NCI-H2196 treated with DMSO at 0.1 percent for 48 hours (cell line): Measurements from ENCODE around the gene POM121.
"Not testable (repeated sequence)": the region's sequence is repeated elsewhere in the genome, so short reads cannot be mapped to it uniquely, and the experiment has no call there.

Source experiments
- DNase-seq: peaks from one replicate; lab custom pipeline; 2025; ENCODE audit not compliant: unreplicated experiment; lab: John Stamatoyannopoulos, UW

Gene POM121

DNA sequence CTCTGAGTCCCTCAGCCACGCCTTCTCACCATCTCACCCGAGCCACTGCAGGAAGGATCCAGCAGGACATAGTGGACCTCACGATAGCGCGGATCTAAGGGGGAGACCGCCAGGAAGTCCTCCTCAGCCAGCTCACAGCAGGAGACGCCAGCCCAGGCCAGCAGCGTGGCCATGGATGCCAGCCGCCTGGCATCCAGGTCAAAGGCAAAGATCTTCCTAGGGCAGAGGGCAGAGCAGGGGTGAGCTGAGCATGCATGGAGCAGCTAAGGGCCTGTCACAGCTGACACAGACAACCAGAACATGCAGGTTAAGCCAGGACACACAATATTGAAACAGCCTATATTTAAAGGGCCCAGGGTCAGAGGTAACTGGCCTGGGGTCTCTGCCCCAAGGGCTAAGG lies 24.4 kb downstream of the POM121 start:
- DNase-seq = not testable (repeated sequence)

DNA sequence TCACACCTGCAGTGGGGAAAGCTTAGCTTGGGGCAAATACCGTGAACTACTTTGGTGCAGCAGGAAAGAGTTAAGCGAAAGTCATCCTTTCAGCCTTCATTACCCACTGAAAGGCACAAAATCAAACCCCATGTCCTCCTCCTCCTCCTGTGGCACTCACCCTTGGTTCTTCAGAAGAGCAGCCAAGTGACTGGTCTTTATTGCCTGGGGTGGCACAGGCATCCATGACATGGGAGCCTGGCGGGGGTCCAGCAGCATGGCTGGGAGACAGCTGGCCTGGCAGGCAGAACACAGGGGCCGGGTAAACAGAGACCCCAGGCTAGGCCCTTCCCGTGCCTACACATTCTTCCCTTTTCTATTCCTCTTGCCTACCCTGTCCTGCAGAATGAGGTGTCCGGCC lies 24.8 kb downstream of the POM121 start:
- DNase-seq = not testable (repeated sequence)

DNA sequence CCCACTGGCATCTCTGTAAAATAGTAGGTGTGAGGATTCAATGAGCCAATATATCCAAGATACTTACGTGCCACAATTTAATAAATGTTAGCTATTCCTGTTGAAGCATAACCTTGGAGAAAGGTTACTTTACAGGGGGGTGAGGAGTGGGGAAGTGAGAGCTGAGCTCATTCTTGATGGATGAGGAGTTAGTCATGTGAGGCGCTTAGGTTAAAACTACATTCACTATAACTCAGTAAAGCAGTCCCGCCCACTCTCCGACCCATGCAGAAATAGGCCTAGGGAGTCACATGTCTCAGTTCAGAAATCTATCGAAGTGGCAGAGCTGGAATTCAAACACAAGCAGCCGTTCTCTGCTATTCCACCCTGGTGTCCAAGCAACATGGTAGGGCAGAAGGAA lies 25.5 kb downstream of the POM121 start:
- DNase-seq = not testable (repeated sequence)

DNA sequence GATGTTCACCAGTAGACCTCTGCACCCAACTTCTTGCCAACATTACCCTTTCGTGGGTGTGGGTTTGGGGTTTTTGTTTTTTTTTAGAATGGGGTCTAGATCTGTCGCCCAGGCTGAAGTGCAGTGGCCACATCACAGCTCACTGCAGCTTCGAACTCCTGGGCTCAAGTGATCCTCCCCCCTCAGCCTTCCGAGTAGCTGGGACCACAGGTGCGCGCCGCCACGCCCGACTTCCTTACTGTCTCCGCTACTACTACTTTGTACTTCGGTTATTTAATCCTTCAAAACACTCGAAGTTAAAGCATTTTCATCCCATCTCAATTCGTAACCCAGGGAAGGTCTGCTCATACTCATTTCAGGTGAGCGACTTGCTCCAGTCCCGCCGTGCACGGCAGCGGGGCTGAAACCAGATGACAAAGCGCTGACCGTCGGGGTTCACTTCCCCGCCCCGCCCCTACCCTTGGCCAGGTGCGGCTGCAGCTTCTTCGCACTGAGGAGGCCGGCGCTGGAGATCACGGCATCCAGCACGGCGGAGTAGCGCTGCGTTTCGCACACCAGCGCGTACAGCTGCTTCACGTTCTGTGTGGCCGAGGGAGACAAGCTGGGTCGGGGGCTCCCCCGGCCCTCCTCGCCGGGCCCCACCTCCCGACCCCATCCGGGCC lies 29.1 kb downstream of the POM121 start:
- not testable (repeated sequence) for DNase-seq

DNA sequence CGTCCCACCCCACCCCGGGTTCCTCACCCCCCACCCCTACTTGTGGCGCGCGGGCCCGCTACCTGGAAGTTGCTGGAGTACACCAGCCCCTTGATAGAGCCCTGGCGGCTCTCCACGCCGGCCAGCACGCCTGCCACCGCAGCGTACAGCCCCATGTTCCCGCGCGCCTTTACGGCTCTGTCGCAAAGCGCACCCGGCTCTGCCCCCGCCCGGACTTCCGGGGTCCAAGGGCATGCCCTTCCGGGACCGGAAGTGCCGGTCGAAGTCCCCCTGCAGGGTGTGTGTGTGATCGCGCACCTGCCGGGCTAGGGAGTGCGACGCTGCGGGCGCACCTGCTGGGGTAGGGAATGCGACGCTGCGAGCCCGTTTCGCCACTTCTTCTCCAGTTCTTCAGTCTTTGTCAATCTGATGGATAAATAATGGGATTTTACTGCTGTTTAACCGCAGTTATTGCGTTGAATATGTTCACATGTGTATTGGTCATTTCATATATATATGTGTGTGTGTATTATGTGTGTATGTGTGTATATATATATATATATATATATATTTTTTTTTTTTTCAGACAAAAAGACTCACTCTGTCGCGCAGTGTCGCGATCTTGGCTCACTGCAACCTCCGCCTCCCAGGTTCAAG lies 29.8 kb downstream of the POM121 start:
- not testable (repeated sequence) for DNase-seq

DNA sequence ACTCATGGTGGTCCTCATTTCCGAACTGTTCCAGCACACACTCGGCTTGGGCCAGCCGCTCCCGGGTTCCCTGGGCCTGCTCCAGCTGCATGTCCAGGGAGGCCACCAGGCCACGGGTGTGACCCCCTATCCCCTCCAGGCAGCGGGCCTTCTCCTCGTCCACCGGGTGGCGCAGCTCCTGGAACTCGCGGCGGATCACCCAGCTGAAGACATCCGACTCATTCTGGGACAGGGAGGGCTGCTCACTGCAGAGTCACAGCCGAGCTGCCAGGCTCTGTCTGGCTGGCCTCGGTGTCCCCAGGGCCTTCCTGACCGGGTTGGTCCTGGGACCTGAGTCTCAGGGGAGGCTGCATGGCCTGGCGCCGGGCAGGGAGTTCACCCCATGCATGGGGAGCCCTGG lies 35.1 kb downstream of the POM121 start:
- DNase-seq = not testable (repeated sequence)

DNA sequence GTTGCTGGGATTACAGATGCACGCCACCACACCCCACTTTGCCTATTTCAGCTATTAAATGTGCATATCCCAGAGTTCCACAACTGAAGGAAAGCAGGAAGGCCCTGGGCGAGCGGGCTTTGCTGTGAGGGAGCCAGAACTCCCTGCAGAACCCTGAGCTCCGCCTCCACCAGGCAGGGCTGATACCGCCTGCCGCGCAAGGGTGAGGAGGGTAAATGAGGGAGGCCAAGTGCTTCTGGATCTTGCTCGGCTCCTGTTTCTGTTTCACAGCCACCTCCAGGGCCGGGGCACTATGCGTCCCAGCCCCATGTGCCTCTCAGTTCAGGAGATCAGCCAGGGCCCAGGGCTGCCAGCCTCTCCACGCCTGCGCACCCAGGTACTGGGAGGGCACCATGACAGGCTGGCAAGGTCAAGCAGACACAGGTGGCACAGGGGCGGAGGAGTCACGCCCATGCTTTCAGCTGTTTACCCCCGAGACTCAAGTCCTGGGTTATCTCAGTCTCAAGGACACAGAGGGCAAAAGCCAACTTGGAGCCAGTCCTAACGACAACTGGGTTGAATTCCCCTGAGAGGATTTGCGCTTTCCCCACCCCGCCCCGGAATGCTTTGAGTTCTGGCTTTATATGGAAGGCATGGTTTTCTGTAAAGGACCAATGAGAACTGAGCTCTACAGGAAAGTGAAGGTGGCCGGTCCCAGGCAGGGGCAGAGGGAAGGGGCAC lies 35.9 kb downstream of the POM121 start:
- DNase-seq = not testable (repeated sequence)

DNA sequence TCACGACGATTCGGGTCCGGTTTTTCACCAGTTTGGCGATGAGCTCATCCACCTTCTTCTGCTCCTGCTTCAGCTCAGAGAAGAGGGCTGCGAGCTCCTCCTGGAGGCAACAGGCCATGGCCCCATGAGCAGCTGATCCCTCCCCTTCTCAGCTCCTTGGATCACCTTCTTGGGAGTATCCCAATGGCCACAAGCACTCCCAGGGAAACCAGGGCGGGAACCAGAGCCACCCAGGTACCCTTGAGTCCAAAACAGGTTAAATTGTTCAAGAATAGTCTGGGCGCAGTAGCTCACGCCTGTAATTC lies 36.4 kb downstream of the POM121 start:
- DNase-seq = not testable (repeated sequence)

DNA sequence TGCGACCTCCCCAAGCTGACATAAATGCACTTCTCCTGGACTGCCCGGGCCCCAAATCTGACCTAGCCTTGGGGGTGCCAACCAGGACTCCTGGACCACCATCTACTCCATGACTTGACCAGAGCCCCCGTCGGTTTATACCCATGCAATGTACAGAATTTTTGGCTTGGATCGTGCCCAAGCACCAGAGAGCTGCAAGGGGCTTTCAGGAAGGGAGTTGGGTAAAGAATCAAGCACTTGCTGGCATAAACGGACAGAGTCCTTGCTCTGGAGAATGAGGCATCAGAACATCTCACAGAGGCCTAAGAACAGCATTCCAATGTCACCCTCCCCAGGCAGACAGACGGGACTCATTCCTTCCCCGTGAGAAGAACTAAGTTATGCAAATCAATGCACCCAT lies 38.2 kb downstream of the POM121 start:
- not testable (repeated sequence) for DNase-seq

DNA sequence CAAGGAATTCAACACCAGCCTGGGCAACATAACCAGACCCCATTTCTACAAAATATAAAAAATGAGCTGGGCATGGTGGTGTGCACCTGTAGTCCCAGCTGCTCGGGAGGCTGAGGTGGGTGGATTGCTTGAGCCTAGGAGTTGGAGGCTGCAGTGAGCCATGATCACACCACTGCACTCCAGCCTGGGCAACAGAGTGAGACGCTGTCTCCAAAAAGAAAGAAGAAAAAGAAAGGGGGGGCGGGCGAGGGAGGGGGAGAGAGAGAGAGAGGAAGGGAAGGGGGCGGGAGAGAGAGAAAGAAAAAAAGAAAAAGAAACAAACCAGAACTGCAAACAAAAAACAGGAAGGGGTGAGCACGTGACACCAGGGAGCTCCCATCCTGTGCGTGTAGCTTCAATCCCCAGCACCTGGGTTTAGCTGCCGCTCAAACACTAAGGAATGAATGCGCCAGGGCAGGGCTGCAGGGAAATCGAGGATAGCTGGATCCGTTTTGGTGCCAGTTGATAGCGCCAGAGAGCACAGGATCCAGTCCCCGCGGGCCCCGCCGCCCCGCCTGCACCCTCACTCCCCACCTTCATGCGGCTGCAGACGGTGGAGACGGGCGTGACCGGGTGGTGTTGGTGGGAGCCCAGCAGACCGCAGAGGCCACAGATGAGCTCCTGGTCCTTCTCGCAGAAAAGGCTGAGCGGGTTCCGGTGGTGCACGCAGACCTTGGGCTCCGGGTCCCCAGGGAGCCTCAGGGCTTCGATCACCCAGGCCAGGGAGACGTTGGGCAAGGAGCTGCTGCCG lies 40.5 kb downstream of the POM121 start:
- DNase-seq = not testable (repeated sequence)

DNA sequence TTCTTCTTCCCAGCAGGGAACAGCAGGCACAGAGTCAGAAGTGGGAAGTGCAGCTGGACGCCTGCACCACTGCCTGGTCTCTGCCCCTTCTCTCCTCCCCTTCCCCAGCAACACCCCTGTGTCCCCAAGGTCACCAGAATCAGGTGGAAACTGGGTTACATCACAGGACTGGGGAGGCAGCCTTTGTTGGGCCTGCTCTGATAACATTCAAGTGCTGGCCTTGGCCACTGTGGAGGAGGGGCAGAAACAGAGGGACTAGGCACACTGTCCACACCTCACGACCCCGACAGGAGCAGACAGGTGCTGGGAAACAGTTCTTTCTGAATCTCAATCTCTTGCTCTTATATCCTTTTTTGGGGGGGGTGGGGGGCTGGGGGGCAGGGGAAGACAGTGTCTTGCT lies 42.0 kb downstream of the POM121 start:
- DNase-seq = not testable (repeated sequence)

DNA sequence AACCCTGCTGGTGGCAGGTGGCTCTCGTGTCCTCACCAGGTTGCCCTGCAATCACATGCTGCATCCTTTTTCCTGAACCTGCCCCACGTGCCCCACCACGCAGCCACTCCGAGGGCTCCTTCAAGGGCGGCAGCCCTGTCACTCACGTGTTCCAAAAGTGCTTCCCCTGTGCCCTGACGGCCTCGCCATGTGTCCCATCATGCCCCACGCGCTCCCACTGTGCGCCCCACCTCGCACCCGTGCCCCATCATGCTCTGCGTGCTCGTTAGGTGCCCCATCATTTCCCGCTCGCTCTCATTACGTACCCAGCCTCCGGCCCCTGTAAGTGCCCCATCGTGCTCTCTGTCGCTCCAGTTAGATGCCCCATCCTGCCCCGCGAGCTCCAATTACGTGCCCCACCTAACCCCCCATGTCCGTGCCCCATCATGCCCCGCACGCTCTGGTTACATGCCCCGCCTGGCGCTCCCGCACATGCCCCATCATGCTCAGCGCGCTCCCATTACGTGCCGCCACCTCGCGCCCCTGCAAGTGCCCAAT lies 44.2 kb downstream of the POM121 start, which contains the start of gene TRIM74:
Gene TRIM74 (minus strand): TSS at position 487 of the 537 bp plus-strand sequence. CDS start 3,309 bp downstream, outside the sequence.
- not testable (repeated sequence) for DNase-seq

DNA sequence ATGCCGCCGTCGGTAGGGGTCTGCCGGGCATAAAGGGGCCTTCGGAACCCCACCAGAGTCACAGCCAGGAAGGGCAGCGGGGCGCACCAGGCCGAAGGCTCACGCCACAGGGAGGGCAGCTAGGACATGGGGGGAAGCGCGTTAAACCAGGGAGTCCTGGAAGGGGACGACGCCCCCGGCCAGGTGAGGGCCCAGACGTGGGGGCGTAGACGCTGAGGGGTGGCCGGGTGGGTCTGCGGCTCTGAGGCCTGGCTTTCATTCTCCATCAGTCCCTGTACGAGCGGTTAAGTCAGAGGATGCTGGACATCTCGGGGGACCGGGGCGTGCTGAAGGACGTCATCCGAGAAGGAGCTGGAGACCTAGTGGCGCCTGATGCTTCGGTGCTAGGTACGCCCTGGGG lies 44.8 kb downstream of the POM121 start:
- DNase-seq = not testable (repeated sequence)

DNA sequence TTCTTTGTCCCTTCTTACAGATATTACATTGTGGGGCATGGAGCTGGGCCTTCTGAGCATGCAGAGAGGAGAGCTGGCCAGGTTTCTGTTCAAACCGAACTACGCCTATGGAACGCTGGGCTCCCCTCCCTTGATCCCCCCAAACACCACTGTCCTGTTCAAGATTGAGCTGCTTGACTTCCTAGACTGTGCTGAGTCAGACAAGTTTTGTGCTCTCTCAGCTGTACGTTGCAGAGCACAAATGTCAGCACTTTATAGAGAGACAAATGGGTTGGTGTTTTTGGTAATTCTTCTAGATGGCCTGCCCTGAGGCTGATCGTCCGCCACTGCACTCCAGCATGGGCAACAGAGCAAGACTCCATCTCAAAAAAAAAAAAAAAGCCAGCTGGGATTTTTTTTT lies 46.6 kb downstream of the POM121 start:
- not testable (repeated sequence) for DNase-seq

DNA sequence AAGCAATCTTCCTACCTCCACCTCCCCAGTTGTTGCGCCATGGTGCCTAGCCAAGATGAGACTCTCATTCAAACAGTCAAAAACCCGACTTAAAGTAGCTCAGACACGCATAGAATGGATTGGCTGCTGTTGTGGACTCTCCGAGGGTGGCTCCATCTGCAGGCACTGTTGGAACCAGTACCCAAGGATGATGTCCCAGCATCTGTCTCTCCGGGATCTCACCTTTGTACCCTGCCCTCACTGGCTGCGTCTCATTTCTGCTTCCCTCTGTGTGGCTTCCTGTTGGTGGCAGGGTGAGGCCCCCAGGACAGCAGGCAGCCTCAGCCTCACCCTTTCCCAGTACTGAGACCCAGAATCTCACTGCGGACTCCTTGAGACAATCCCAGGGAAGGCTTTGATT lies 49.9 kb downstream of the POM121 start:
- not testable (repeated sequence) for DNase-seq

DNA sequence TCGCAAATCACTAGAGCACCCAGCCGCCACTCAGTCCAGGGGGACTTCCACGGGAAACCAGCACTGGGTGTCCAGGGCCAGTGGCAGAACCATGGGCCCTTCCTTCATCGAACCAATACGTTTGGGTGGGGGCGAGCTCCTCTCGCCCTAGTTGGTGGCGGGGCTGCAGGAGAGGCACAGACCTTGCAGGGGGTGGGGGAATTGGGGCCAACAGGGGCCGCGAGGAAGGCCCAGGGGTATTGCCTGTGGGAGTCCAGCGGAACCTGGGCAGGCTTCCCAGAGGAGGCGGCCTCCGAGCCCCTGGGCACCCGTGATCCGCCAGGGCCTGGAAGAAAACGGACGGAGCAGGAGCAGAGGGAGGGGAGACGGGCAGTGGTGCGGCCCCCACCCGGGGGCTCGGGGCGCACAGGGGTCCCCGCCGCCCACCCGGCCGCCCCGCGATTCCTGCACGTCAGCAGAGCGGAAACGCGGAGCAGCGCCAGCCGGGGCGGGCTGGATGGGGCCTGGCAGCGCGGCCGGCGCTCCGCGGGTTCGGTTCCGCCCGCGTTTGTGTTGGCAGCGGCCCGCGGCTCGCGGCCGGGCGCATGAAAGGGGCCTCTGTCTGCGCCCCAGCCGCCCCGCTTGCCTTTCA lies 50.9 kb downstream of the POM121 start:
- DNase-seq = not testable (repeated sequence)

DNA sequence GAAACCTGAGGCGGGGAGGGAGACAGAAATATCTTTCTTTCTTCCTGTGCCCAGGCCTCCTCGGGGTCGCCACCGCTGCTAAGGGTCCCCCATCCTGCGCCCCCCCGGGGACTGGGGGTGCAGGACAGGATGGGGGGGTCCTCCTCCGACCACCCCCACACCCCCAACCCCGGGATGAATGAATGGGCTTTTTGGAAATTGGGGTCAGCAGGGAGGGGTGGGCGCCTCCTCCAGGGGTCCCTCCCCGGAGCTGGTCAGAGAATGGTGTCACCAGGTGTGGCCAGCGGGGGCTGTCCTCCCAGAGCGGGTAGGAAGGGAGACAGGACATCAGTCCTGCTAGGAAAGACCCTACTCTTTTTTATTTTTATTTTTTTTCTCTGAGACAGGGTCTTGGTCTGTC lies 51.5 kb downstream of the POM121 start:
- DNase-seq = not testable (repeated sequence)

DNA sequence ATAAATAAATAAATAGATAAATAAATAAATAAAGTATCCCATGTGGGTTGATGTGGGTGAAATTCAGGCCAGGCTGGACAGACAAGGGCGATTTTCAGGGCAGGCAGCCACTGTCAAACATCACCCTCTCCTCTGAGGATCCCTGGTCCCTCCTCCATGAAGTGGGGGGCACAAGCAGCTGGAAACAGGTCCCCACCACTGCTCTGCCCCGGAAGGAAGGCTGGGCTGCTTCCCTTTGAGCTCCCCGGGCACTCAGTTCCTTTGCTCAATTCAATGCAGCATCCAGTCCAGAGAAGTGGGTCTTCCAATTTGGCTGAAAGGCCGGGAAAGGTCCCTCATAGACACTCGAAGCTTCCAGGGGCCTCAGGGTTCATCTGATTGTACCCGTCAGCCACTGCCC lies 55.5 kb downstream of the POM121 start:
- DNase-seq = not testable (repeated sequence)

DNA sequence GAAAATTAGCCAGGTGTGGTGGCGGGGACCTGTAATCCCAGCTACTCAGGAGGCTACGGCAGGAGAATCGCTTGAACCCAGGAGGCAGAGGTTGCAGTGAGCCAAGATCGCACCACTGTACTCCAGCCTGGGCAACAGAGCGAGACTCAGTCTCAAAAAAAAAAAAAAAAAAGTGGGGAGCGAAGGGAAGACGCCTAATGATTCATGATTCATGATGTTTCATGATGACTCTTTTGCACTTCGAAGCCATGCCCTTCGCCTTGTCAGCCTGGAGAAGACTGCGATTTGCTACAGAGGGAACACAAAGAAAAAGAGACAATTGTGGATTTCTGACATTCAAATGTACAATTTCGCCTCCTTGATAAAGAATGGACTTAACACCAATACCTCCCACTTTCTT lies 57.2 kb downstream of the POM121 start:
- DNase-seq = not testable (repeated sequence)

DNA sequence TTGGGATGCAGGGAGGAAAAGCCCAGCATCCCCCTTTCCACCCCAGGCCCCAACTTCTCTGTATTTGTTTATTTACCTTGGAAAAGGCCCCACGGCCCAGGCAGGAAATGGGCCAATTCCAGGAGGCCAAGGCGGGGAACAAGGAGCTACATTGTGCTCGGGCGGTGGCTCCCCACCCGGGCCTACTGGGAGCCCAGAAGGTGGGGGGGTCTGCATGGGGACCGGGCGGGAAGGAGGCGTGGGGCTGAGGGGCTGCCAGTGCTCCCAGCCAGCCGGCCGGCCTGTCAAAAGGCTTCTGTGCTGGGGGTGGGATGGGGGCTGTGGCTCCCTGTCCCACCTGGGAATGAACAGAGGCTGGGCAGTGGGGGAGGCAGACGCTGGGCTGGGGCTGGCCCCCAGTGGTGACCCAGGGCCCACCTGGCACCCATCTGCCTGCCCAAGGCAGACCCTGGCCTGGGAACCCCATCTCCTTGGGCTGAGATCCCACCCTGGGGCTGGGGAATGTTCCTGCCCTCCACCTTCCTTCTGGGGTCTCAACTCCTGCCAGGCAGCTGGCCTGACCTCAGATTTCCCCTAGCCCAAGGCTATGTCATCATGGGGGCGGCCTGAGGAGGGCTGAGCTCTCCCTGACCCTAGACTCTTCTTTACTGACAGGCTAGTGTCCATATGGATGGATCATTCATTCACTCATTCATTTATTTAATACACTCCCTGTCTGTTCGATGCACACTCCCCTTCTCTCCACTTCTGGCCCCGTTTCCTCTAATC lies 65.4 kb downstream of the POM121 start:
- not testable (repeated sequence) for DNase-seq
